Natural killer cell (primary cell): ENCODE measurements around the gene CLDN25. TPM values are rescaled to one million over a fixed set of nuclear protein-coding genes. Genes with fewer than 3 reads are reported as not detected.

Experiments used
- ATAC-seq, 3 donors: fragments of 150-1000 bp in 2 of 3; fragments of 200-7000 bp in 1 of 3; cut with Tn5 transposase; 1 replicate in 1 of 3; 2 replicates in 2 of 3; pipeline ENCODE4 v1.10.0; 2021; ENCODE audit warnings: mild to moderate bottlenecking in 2 of 3, moderate library complexity in 2 of 3
- DNase-seq, 2 donors: peaks; one replicate each; pipeline versions ENCODE4 v3.0.0 to v3.0.0-alpha.2; 2013 to 2021; ENCODE audit warnings: mixed read lengths in 1 of 2
- H3K27ac ChIP-seq: one replicate; pipeline ENCODE4 v1.5.1; 2013; ENCODE audit warnings: mild to moderate bottlenecking, low read length
- H3K27me3 ChIP-seq: one replicate; pipeline ENCODE4 v1.6.1; 2013; ENCODE audit warnings: low read length; ENCODE audit not compliant: control insufficient read depth, insufficient read depth
- H3K36me3 ChIP-seq: one replicate; pipeline ENCODE4 v1.6.1; 2013; ENCODE audit warnings: low read length; ENCODE audit not compliant: control insufficient read depth, insufficient read depth
- H3K4me1 ChIP-seq: one replicate; pipeline ENCODE4 v1.6.1; 2013; ENCODE audit warnings: low read length; ENCODE audit not compliant: control insufficient read depth, insufficient read depth
- H3K4me3 ChIP-seq: one replicate; pipeline ENCODE4 v1.5.1; 2013; ENCODE audit warnings: low read length
- H3K9me3 ChIP-seq: one replicate; pipeline ENCODE4 v1.6.1; 2013; ENCODE audit warnings: low read length; ENCODE audit not compliant: control insufficient read depth, insufficient read depth
- H3K27ac Mint-ChIP-seq, 2 donors: one replicate each; pipeline ENCODE4 v1.8.0; 2022; ENCODE audit warnings: mild to moderate bottlenecking in 2 of 2, mixed read lengths in 2 of 2, moderate library complexity in 1 of 2
- H3K27me3 Mint-ChIP-seq, 2 donors: one replicate each; pipeline ENCODE4 v1.8.0; 2022; ENCODE audit warnings: low read depth in 2 of 2, mixed read lengths in 2 of 2
- H3K36me3 Mint-ChIP-seq: one replicate; pipeline ENCODE4 v1.8.0; 2022; ENCODE audit warnings: mixed read lengths
- H3K4me1 Mint-ChIP-seq, 2 donors: one replicate each; pipeline ENCODE4 v1.8.0; 2022; ENCODE audit warnings: mixed read lengths in 2 of 2
- H3K4me3 Mint-ChIP-seq: one replicate; pipeline ENCODE4 v1.8.0; 2022; ENCODE audit warnings: mild to moderate bottlenecking, moderate library complexity, mixed read lengths
- H3K9me3 Mint-ChIP-seq, 2 donors: one replicate each; pipeline ENCODE4 v1.8.0; 2022; ENCODE audit warnings: mixed read lengths in 2 of 2
- WGBS: methylation state at CpG from one replicate; pipeline ENCODE4 v1.1.7; 2013; ENCODE audit warnings: missing lambda C conversion rate; ENCODE audit not compliant: insufficient coverage; 5-methylcytosine and 5-hydroxymethylcytosine counted together
- intact Hi-C: fragments of 100-400 bp; cut with micrococcal nuclease; formaldehyde crosslinking; loops from one replicate; pipeline ENCODE4 v1.14.2; 2022
- total RNA-seq, 4 donors: library from RNA; stranded (reverse); fragments of 120-200 nt in 1 of 4; gene quantifications; one replicate each; pipeline versions ENCODE4 v1.2.3 to v1.2.4, GENCODE V29; 2013 to 2022
- TF ChIP-seq, protein P1 (sequence below): fragments of 200-600 bp; IDR thresholded peaks from one replicate; pipeline ENCODE4 v1.8.0; 2022; ENCODE audit warnings: antibody characterized with exemption

The CLDN25 gene
- total RNA-seq, 3 donors from 2014 or later (not counting 1 experiment from before 2014, with no cell fraction given): not detected

DNA sequence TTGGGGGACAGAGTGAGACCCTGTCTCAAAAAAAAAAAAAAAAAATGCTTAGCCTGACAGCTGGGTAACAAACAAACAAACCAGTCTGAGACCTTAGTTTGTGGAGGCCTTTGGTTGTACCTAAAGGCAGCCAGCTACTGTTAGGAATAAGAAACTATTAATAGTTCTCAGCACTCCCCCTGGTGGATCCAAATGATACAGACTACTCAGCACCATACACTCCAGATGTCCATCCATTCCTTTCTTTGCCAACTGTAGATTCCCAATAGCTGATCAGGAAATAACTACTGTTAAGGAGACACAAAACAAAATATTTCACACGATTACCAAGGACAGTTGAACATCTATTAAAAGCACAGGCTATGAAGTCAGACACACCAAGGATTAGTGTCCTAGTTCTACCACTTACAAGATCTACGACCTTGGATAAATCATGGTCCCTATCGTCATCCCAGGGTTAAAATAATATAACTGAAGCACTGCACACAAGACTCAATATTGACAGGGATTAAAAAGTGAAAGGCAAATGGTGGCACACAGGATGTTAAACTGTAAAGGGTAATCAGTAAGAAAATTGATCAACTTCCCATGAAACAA lies 17.2 kb downstream of the CLDN25 start:
- H3K4me3 ChIP-seq: no peak overlapping the region
- H3K27ac ChIP-seq: no peak overlapping the region
- peak overlapping the region in 1 of 2 donors; percentile 57 for H3K27ac Mint-ChIP-seq
- H3K9me3 ChIP-seq: no peaks in the 10 kb centered on the region
- WGBS: 60% methylated on average over 2 of the region's 3 CpGs
- DNase-seq: peak in 1 of 2 donors; percentile 55
- peaks cover 41% of the 10 kb centered on the region for H3K36me3 ChIP-seq
- H3K27me3 ChIP-seq: no peaks in the 10 kb centered on the region
- intact Hi-C loops: no loop called here
- no peak overlapping the region for H3K4me3 Mint-ChIP-seq
- peak; percentile 62 to 74 (median 70) for ATAC-seq
- H3K9me3 Mint-ChIP-seq: no peaks in the 10 kb centered on the region
- TF ChIP-seq, protein P1, sequence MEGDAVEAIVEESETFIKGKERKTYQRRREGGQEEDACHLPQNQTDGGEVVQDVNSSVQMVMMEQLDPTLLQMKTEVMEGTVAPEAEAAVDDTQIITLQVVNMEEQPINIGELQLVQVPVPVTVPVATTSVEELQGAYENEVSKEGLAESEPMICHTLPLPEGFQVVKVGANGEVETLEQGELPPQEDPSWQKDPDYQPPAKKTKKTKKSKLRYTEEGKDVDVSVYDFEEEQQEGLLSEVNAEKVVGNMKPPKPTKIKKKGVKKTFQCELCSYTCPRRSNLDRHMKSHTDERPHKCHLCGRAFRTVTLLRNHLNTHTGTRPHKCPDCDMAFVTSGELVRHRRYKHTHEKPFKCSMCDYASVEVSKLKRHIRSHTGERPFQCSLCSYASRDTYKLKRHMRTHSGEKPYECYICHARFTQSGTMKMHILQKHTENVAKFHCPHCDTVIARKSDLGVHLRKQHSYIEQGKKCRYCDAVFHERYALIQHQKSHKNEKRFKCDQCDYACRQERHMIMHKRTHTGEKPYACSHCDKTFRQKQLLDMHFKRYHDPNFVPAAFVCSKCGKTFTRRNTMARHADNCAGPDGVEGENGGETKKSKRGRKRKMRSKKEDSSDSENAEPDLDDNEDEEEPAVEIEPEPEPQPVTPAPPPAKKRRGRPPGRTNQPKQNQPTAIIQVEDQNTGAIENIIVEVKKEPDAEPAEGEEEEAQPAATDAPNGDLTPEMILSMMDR: peak; percentile 64
- H3K36me3 Mint-ChIP-seq: peaks cover 15% of the 10 kb centered on the region
- H3K27me3 Mint-ChIP-seq: no peaks in the 10 kb centered on the region
- H3K4me1 Mint-ChIP-seq: no peaks in the 10 kb centered on the region
- H3K4me1 ChIP-seq: no peaks in the 10 kb centered on the region

DNA sequence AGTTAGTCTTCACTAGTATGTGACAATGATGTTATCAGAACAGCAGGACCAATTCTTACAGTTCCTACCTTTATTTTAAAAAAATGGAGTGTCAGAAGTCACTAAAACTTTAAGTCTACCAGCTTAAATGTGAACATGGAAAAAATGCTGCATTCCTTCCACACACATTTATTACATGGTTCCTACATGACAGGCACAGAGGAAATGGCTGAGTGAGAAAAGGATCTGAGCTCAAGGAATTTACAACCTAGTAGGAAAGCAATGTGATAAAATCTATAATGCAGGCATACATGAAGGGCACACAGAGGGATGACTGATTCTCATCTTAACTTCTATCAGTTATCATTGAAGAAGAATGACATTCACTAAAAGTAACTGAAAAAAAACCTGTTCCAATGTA lies 23.0 kb downstream of the CLDN25 start:
- H3K36me3 Mint-ChIP-seq: peaks cover 42% of the 10 kb centered on the region
- H3K27me3 Mint-ChIP-seq: no peaks in the 10 kb centered on the region
- Histone ChIP-seq H3K36me3 (peaks cover 80% of the 10 kb centered on the region), H3K9me3 (no peaks in the 10 kb centered on the region), H3K4me1 (no peaks in the 10 kb centered on the region), H3K27ac (no peak overlapping the region), H3K4me3 (no peak overlapping the region), H3K27me3 (no peaks in the 10 kb centered on the region)
- no peaks in the 10 kb centered on the region for H3K9me3 Mint-ChIP-seq
- no peak overlapping the region for H3K4me3 Mint-ChIP-seq
- peak overlapping the region; percentile 16 to 58 for H3K27ac Mint-ChIP-seq
- no peak for DNase-seq
- intact Hi-C loops: no loop called here
- no peak for ATAC-seq
- no peaks in the 10 kb centered on the region for H3K4me1 Mint-ChIP-seq
- TF ChIP-seq, protein P1: no peak

DNA sequence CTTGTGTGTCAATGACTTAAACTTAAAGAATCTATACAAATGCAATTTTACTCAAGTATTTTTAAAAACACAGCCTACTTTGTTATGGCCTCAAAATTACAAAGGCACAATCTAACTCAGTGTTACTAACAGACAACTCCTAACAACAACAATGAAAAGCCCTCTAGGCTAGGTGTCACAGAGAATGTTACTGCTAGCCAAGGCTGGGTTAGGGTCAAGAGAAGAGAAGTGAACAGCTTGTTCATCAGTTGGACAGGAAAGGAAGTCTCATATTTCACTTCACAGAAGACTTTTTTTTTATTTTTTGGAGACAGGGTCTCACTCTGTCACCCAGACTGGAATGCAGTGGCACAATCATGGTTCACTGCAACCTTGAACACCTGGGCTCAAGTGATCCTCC lies 26.0 kb downstream of the CLDN25 start:
- peaks cover 82% of the 10 kb centered on the region for H3K36me3 ChIP-seq
- TF ChIP-seq, protein P1: no peak
- peaks cover 42% of the 10 kb centered on the region for H3K36me3 Mint-ChIP-seq

DNA sequence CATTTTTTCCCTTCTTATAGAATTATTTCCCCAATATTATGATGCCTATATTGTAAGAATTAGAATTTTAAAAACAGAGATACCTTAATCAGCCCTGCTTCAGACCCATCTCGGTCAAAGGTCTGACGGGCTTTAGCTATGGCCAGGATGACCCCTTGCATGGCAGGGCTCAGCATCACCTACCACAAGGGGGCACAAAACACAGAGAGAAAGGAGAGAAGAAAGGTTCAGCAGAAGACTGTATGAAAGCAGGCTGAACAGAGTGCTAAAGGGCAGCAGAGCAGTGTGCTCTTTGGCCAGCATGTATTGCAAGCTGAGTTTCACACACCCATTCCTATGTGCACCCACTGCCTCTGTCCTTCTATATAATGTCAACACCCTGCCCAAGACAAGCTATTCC lies 26.8 kb downstream of the CLDN25 start:
- no peaks in the 10 kb centered on the region for H3K9me3 Mint-ChIP-seq
- intact Hi-C loops: no loop called here
- Histone ChIP-seq H3K9me3 (no peaks in the 10 kb centered on the region), H3K4me1 (no peaks in the 10 kb centered on the region), H3K4me3 (no peak overlapping the region), H3K36me3 (peaks cover 83% of the 10 kb centered on the region), H3K27me3 (no peaks in the 10 kb centered on the region), H3K27ac (no peak overlapping the region)
- no peaks in the 10 kb centered on the region for H3K27me3 Mint-ChIP-seq
- TF ChIP-seq, protein P1: peak; percentile 10
- H3K4me1 Mint-ChIP-seq: no peaks in the 10 kb centered on the region
- ATAC-seq: peak in 2 of 3 donors; percentile 41 to 42
- DNase-seq: peak in 1 of 2 donors; percentile 19
- H3K27ac Mint-ChIP-seq: peak overlapping the region in 1 of 2 donors; percentile 14
- H3K36me3 Mint-ChIP-seq: peaks cover 35% of the 10 kb centered on the region
- no peak overlapping the region for H3K4me3 Mint-ChIP-seq
- WGBS: 93% methylated on average over 2 of the region's 2 CpGs

More for the DNA sequence above, 26.0 kb downstream of the CLDN25 start:
- Histone ChIP-seq H3K9me3 (no peaks in the 10 kb centered on the region), H3K4me3 (no peak overlapping the region), H3K27ac (no peak overlapping the region), H3K4me1 (no peaks in the 10 kb centered on the region), H3K27me3 (no peaks in the 10 kb centered on the region)
- Mint-ChIP-seq H3K27ac (peak overlapping the region in 1 of 2 donors; percentile 13), H3K4me1 (no peaks in the 10 kb centered on the region), H3K4me3 (no peak overlapping the region), H3K9me3 (no peaks in the 10 kb centered on the region), H3K27me3 (no peaks in the 10 kb centered on the region)
- intact Hi-C loops: no loop called here
- DNase-seq: no peak
- no peak for ATAC-seq
